Adrenal gland (tissue), 12 donors: Measurements from ENCODE around the gene PMAIP1. TPM values are rescaled to one million over a fixed set of nuclear protein-coding genes. Genes with fewer than 3 reads are reported as not detected.

Experiments used
- DNase-seq, 7 donors: peaks; one replicate each; pipeline ENCODE4 v3.0.0-alpha.2; 2019 to 2020
- H3K27ac ChIP-seq, 5 donors: fragments of 200-600 bp; sonication (generic) in 4 of 5; 1 replicate in 3 of 5; 2 replicates in 2 of 5; pipeline versions ENCODE4 v1.5.1 to v1.8.0; 2016 to 2020; ENCODE audit warnings: mild to moderate bottlenecking in 1 of 5
- H3K27me3 ChIP-seq: fragments of 200-600 bp; 2 replicates; pipeline ENCODE4 v1.8.0; 2021
- H3K36me3 ChIP-seq, 2 donors: fragments of 200-600 bp; replicated peaks in 1 of 2; 1 replicate in 1 of 2; 2 replicates in 1 of 2; pipeline versions ENCODE4 v1.5.1 to v1.8.0; 2018 to 2022
- H3K4me1 ChIP-seq, 2 donors: fragments of 200-600 bp; replicated peaks in 1 of 2; 1 replicate in 1 of 2; 2 replicates in 1 of 2; pipeline versions ENCODE4 v1.5.1 to v1.8.0; 2018 to 2021
- H3K4me3 ChIP-seq, 4 donors: fragments of 200-600 bp; sonication (generic) in 3 of 4; one replicate each; pipeline ENCODE4 v1.5.1; 2016 to 2018
- H3K9me3 ChIP-seq, 3 donors: fragments of 200-600 bp; sonication (generic) in 1 of 3; replicated peaks in 1 of 3; 1 replicate in 2 of 3; 2 replicates in 1 of 3; pipeline versions ENCODE4 v1.5.1 to v1.8.0; 2016 to 2021
- POLR2A ChIP-seq, 2 donors: fragments of 450-650 bp; IDR thresholded peaks; one replicate each; pipeline ENCODE4 v1.6.1; 2017; ENCODE audit warnings: antibody characterized with exemption in 2 of 2, mild to moderate bottlenecking in 2 of 2, moderate library complexity in 1 of 2
- WGBS, 4 donors: extraction: QIAGEN DNeasy Blood & Tissue Kit in 2 of 4; methylation state at CpG; one replicate each; pipeline versions ENCODE4 v1.1.5 to v1.1.7; 2013 to 2017; 5-methylcytosine and 5-hydroxymethylcytosine counted together
- intact Hi-C, 2 donors: fragments of 100-400 bp; cut with DNase I; formaldehyde crosslinking; loops; one replicate each; pipeline versions ENCODE4 v1.14.1 to v1.15.0; 2022 to 2023
- polyA plus RNA-seq, 3 donors: library from polyadenylated mRNA; stranded (reverse); fragments of 200-250 nt in 2 of 3; fragments of 350-450 nt in 1 of 3; fragmentation: Illumina TruSeq in 1 of 3; extraction: RNeasy Lipid Tissue Mini Kit (QIAGEN cat#74804) in 1 of 3; gene quantifications; one replicate each; pipeline ENCODE4 v1.2.3, GENCODE V29; 2013 to 2014
- total RNA-seq, 9 donors: library from RNA; depleted of rRNA in 4 of 9; stranded (reverse); fragments of >200 nt in 4 of 9; fragments of 120-200 nt in 1 of 9; fragmentation: NEBNext Ultra II Directional in 1 of 9; extraction: Animal tissue kit (Norgen Biotek cat#: 25700) in 1 of 9; gene quantifications; one replicate each; pipeline versions ENCODE4 v1.1.0 to v1.2.4, GENCODE V29; 2013 to 2023
- TF ChIP-seq, protein P1 (sequence below), 6 experiments: fragments of 450-650 bp in 4 of 6; fragments of 200-600 bp in 2 of 6; sonication (generic) in 1 of 6; IDR thresholded peaks; 1 replicate in 5 of 6; 2 replicates in 1 of 6; pipeline versions ENCODE4 v1.5.1 to v1.8.0; 2016 to 2021; ENCODE audit warnings: antibody characterized with exemption in 6 of 6, mild to moderate bottlenecking in 2 of 6, moderate library complexity in 1 of 6
- donor health status: healthy with polysubstance abuse.
- donor health status: Bipolar disorder and iron deficiency.
- donor health status: DM: yes; HTN: yes; CAD: no.
- donor health status: DM: no; HTN: no; CAD: no.
- donor health status: DM: no; HTN: no; CAD: no.
- donor health status: DM: yes; HTN: yes; CAD: no.

Gene PMAIP1
- total and polyA plus RNA-seq, 12 donors = 0.13 to 12.0 (median 0.53) TPM; not detected in 2

DNA sequence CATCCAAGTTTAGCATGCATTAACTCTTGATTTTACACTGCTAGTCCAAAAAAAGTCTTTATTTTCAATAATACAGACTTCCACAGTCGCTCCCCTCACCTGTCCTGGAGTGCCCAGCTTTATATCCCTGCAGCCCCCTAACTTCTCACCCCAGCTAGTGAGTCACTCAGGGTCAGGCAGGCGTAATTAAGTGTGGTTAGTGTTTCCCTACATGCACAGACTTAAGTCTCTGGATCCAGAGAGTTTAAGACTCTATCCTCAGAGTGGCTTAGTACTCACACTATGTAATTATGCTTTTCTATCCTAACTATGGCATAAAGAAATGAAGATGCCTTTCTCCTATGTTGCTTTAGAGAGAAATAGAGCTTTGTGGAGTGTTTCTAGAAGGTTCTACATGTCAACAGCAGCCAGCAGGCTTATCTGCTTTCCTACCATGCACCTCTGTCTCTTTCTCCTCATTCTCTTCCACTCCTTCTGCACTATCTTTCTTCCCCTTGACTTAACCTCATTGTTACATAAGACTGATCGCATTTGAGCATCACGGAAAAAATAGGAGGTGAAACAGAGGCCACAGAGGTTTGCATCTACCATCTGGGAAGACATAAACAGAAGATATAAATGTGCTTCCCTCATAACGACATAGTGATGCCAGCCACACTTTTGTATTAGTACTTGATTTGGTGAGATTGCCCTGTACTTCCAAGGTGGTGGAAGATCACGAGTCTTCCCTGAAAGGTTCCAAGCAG lies 34.4 kb upstream of the PMAIP1 start:
- intact Hi-C loops = no loop called here
- no peaks in the 10 kb centered on the region for H3K9me3 ChIP-seq
- no peak for DNase-seq
- H3K4me3 ChIP-seq = no peak overlapping the region
- no peaks in the 10 kb centered on the region for H3K36me3 ChIP-seq
- peaks cover 6% of the 10 kb centered on the region for H3K27me3 ChIP-seq
- TF ChIP-seq, protein P1, sequence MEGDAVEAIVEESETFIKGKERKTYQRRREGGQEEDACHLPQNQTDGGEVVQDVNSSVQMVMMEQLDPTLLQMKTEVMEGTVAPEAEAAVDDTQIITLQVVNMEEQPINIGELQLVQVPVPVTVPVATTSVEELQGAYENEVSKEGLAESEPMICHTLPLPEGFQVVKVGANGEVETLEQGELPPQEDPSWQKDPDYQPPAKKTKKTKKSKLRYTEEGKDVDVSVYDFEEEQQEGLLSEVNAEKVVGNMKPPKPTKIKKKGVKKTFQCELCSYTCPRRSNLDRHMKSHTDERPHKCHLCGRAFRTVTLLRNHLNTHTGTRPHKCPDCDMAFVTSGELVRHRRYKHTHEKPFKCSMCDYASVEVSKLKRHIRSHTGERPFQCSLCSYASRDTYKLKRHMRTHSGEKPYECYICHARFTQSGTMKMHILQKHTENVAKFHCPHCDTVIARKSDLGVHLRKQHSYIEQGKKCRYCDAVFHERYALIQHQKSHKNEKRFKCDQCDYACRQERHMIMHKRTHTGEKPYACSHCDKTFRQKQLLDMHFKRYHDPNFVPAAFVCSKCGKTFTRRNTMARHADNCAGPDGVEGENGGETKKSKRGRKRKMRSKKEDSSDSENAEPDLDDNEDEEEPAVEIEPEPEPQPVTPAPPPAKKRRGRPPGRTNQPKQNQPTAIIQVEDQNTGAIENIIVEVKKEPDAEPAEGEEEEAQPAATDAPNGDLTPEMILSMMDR (IDR thresholded peaks at IDR 0.05) = no peak
- TF ChIP-seq POLR2A (IDR thresholded peaks at IDR 0.05) = no peak
- H3K4me1 ChIP-seq = no peaks in the 10 kb centered on the region
- 69 to 75% (median 70%) methylated on average over 6 of the region's 6 CpGs for WGBS, 4 donors
- no peak overlapping the region for H3K27ac ChIP-seq

DNA sequence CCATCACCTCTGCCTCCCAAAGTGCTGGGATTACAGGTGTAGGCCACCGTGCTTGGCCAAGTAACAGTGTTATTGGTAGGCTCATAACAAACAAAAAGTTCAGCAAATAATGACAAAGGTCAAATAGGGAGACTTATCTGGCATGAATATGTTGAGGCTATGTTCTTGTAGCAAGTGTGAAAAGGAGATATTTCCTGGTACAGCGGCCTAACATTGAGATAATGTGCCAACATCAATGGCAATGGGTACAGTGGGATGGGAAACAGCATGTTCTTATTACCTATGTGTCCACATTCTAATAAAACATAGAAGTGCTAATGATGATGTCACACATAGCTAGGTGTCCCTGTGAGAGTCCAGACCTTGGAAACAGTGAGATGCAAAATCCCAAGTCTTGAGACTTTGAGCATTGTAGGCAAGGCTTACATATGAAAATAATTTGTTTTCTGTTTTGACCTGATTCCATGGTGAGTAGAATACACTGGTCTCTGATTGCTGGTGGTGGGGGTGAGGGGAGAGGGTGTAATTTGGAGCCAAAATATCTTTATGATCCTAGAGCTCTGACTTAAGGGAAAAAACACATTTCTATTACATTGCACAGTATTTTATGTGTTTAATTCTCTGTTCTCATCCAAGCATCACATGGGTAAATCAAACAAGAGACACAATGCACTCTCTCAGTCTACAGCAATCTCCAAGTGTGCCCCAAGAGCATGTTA lies 33.1 kb upstream of the PMAIP1 start:
- Histone ChIP-seq H3K4me3 (no peak overlapping the region), H3K9me3 (no peaks in the 10 kb centered on the region), H3K36me3 (no peaks in the 10 kb centered on the region), H3K4me1 (no peaks in the 10 kb centered on the region), H3K27ac (no peak overlapping the region), H3K27me3 (peaks cover 11% of the 10 kb centered on the region)
- intact Hi-C loops = no loop called here
- DNase-seq = no peak
- WGBS, 4 donors = 85 to 91% (median 88%) methylated on average over 2 of the region's 2 CpGs
- TF ChIP-seq, protein P1 (IDR thresholded peaks at IDR 0.05) = no peak
- no peak for TF ChIP-seq POLR2A (IDR thresholded peaks at IDR 0.05)

- no peaks in the 10 kb centered on the region for H3K9me3 ChIP-seq
- WGBS, 4 donors = 61 to 73% (median 64%) methylated on average over 5 of the region's 5 CpGs
- no peak for DNase-seq
- H3K36me3 ChIP-seq = no peaks in the 10 kb centered on the region
- intact Hi-C loops = no loop called here
- no peak for TF ChIP-seq POLR2A (IDR thresholded peaks at IDR 0.05)
- TF ChIP-seq, protein P1 (IDR thresholded peaks at IDR 0.05) = no peak
- peaks cover 8% of the 10 kb centered on the region for H3K27me3 ChIP-seq
- H3K4me1 ChIP-seq = no peaks in the 10 kb centered on the region
- no peak overlapping the region for H3K4me3 ChIP-seq
- no peak overlapping the region for H3K27ac ChIP-seq
These were observed 32.3 kb upstream of the PMAIP1 start for GRCh38 chr18:59867337-59868104.

GRCh38 chr18:59870623-59871130 lies 29.1 kb upstream of the PMAIP1 start:
- no peak for DNase-seq
- no peaks in the 10 kb centered on the region for H3K4me1 ChIP-seq
- intact Hi-C loops = no loop called here

More at GRCh38 chr18:59870623-59871130, 29.1 kb upstream of the PMAIP1 start:
- TF ChIP-seq, protein P1 (IDR thresholded peaks at IDR 0.05) = no peak
- no peak for TF ChIP-seq POLR2A (IDR thresholded peaks at IDR 0.05)
- H3K27me3 ChIP-seq = peaks cover 6% of the 10 kb centered on the region
- no peak overlapping the region for H3K4me3 ChIP-seq
- no peak overlapping the region for H3K27ac ChIP-seq
- no peaks in the 10 kb centered on the region for H3K9me3 ChIP-seq
- H3K36me3 ChIP-seq = no peaks in the 10 kb centered on the region
